IPS-18a (cell line): ENCODE measurements around the gene RFLNA.

Source experiments
- H3K27ac ChIP-seq: one replicate; pipeline ENCODE4 v1.5.1; 2013; ENCODE audit warnings: low read length
- H3K27me3 ChIP-seq: one replicate; pipeline ENCODE4 v1.6.1; 2013; ENCODE audit warnings: mild to moderate bottlenecking, low read length; ENCODE audit not compliant: control insufficient read depth, insufficient read depth
- H3K36me3 ChIP-seq: one replicate; pipeline ENCODE4 v1.6.1; 2013; ENCODE audit warnings: low read depth, low read length; ENCODE audit not compliant: control insufficient read depth
- H3K4me1 ChIP-seq: one replicate; pipeline ENCODE4 v1.6.1; 2013; ENCODE audit warnings: low read depth, low read length; ENCODE audit not compliant: control insufficient read depth
- H3K4me3 ChIP-seq: one replicate; pipeline ENCODE4 v1.5.1; 2013; ENCODE audit warnings: low read length
- H3K9ac ChIP-seq: one replicate; pipeline ENCODE4 v1.6.1; 2013; ENCODE audit warnings: mild to moderate bottlenecking, low read length, moderate library complexity
- H3K9me3 ChIP-seq: one replicate; pipeline ENCODE4 v1.6.1; 2013; ENCODE audit warnings: low read depth, low read length; ENCODE audit not compliant: control insufficient read depth

Gene RFLNA

GRCh38 chr12:124358572-124358971 is 63.7 kb downstream of the RFLNA start:
- Histone ChIP-seq H3K9ac (no peak overlapping the region), H3K27ac (no peak overlapping the region), H3K4me3 (no peak overlapping the region), H3K36me3 (peaks cover 23% of the 10 kb centered on the region), H3K4me1 (no peaks in the 10 kb centered on the region), H3K27me3 (no peaks in the 10 kb centered on the region), H3K9me3 (no peaks in the 10 kb centered on the region)

DNA sequence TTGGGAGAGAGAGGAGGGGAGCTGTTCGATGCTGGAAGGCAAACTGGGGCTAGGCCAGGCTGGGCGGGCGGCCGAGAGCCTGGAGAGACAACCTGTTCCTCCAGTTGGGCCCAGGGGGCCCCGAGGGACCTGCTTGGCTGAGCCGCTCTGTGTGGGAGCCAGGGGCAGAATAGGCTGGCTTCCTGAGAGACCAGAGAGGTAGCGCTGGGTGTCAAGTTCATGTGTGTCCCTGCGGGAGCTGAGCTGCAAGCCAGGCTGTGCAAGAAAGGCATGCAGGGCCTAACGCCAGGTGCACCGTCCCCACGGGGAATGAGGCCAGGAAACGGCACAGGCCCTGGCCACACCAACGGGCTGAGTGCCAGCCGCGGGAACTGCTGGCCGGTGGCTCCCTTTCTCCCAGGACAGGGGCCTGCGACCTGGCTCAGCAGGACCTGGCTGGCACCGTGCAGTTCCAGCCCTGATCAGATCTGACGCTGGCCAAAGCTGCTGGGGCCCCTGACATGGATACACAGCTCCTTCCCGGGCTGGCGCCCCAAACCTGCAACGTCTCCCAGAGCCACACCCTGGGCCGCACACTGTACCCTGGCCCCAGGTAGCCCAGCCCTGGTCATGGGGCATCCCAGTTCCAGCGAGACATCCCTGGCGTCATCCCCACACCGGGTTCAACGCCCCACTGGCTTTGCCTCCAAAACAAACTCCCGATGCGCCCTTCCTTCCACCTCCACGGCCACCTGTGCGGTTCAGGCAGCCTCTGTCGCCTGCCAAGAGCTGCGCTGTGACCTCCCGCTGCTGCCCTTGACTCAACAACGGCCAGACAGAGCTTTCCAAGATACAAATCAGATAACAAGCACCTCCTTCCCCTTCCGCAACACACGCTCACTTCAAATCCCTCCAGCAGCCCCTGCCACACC is 65.0 kb downstream of the RFLNA start:
- Histone ChIP-seq H3K36me3 (peaks cover 23% of the 10 kb centered on the region), H3K9ac (no peak overlapping the region), H3K9me3 (no peaks in the 10 kb centered on the region), H3K27me3 (no peaks in the 10 kb centered on the region), H3K4me1 (no peaks in the 10 kb centered on the region), H3K4me3 (no peak overlapping the region), H3K27ac (no peak overlapping the region)

DNA sequence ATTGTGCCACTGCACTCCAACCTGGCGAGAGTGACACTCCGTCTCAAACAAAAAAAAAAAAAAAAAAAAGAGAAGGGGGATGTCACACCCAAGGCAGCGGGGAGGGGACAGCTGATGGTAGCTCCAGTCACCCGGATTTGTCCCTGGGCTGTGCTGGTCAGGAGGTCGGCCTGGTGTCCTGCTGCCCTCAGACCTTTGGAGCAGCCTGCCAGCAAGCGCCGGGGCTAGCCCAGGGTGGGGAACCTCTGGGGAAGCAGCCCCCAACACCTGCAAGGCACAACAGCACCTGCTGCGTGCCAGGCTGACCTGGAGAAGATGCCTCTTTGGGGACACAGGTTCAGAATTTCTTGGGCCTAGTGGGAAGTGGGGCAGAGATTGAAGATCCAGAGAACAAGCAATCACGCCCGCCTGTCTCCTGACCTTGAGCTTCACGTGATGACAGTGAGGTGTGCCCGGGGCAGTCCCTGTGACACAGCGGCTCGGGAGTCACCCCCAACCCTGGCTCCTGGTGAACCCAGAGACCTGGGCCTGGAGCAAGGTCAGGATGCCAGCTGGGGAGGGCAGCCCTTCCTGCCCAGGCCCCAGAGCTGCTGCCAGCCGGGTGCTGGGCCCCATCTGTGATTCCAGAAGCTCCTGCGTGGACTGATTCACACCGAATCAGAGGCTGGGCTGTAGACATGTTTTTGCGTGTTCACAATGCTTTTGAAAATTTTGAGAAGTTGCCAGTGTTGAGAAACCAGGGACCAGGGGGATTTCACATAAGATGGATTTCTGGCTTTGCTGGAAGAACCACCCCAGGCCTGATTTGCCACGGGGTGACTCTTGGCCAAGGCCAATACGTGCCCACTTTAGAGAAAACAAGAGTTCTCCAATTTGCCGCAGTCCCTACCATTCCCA is 66.4 kb downstream of the RFLNA start:
- peaks cover 21% of the 10 kb centered on the region for H3K36me3 ChIP-seq
- H3K4me3 ChIP-seq = no peak overlapping the region
- H3K27ac ChIP-seq = no peak overlapping the region
- H3K9ac ChIP-seq = no peak overlapping the region
- H3K9me3 ChIP-seq = no peaks in the 10 kb centered on the region
- no peaks in the 10 kb centered on the region for H3K4me1 ChIP-seq
- no peaks in the 10 kb centered on the region for H3K27me3 ChIP-seq

DNA sequence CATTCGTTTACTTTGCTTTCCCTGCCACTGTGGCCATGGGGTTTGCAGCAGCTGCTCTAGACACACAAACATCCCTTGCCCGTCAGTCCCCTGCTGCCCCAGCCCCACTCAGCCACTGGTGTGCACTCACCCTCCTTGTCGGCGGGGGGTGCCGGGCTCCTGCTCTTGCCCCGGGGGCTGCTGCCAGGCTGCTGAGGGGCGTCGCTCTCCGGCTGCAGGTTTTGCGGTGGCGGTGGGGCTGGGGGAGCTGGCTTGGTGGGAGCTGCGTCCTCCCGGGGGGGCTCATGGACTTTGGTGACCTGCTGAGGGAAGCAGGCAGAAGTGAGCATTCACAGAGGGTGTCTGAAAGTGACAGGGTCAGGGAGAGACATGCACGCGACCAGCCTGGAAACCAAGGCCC is 67.1 kb downstream of the RFLNA start:
- Histone ChIP-seq H3K9me3 (no peaks in the 10 kb centered on the region), H3K36me3 (peaks cover 21% of the 10 kb centered on the region), H3K27ac (no peak overlapping the region), H3K4me3 (no peak overlapping the region), H3K9ac (no peak overlapping the region), H3K27me3 (no peaks in the 10 kb centered on the region), H3K4me1 (no peaks in the 10 kb centered on the region)

DNA sequence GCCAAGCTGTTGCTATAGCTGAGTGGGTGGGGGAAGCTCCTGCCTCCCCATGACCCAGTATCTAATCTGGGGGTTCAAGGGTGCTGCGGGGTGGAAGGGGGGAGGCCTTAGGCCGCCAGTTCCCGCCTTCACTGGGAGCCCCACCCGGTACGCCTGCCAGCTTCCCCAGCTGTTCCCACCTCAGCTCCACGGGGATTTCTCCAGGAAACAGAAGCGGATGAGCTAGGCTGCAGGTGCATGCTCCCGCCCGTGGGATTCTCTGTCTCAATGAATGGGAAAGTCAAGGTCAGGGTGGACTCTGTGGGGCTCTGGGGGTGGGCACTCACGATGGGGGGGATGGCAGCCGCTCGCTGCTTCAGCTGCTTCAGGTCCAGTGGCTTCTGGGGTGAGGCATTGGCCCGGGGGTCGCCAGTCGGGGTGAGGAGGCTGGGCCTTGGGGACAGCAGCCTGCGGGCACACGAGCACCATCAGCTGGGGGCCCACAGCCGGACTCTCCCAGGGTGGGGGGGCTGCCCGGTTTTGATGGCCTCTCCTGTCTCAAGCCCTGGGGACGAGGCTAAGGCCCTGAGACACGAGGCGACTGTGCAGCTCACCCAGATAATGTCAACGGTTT is 68.6 kb downstream of the RFLNA start:
- Histone ChIP-seq H3K27ac (no peak overlapping the region), H3K36me3 (peaks cover 11% of the 10 kb centered on the region), H3K9me3 (no peaks in the 10 kb centered on the region), H3K4me3 (no peak overlapping the region), H3K27me3 (no peaks in the 10 kb centered on the region), H3K4me1 (no peaks in the 10 kb centered on the region), H3K9ac (no peak overlapping the region)

DNA sequence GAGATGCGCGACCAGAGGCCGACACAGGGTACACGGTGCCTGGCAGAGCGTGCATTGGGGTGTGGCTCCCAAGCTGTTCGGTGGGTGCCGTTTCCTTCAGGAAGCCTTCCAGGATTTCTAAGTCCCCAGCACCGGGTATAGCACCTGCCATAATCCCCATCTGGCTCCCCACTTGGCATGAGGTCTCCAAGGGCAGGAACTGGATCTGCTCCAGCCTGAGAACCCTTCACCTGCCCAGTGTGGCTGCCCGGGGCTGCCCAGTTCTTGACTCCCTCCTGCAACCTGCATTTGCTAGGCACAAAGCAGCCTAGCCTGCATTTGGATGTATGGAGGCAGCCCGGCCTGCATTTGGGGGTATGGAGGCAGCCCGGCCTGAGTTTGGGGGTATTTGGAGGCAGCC is 69.7 kb downstream of the RFLNA start:
- H3K4me3 ChIP-seq = no peak overlapping the region
- H3K36me3 ChIP-seq = peaks cover 4% of the 10 kb centered on the region
- no peak overlapping the region for H3K27ac ChIP-seq
- H3K27me3 ChIP-seq = no peaks in the 10 kb centered on the region
- no peaks in the 10 kb centered on the region for H3K4me1 ChIP-seq
- no peaks in the 10 kb centered on the region for H3K9me3 ChIP-seq
- no peak overlapping the region for H3K9ac ChIP-seq
